GM18508 (cell line): Measurements from ENCODE around the gene PCDHA11.

Experiments used
- ATAC-seq: cut with Tn5 transposase; IDR thresholded peaks from one replicate; pipeline ENCODE4 v1.9.1; 2021; ENCODE audit warnings: moderate number of reproducible peaks; ENCODE audit not compliant: insufficient read depth, unreplicated experiment

Gene PCDHA11

DNA sequence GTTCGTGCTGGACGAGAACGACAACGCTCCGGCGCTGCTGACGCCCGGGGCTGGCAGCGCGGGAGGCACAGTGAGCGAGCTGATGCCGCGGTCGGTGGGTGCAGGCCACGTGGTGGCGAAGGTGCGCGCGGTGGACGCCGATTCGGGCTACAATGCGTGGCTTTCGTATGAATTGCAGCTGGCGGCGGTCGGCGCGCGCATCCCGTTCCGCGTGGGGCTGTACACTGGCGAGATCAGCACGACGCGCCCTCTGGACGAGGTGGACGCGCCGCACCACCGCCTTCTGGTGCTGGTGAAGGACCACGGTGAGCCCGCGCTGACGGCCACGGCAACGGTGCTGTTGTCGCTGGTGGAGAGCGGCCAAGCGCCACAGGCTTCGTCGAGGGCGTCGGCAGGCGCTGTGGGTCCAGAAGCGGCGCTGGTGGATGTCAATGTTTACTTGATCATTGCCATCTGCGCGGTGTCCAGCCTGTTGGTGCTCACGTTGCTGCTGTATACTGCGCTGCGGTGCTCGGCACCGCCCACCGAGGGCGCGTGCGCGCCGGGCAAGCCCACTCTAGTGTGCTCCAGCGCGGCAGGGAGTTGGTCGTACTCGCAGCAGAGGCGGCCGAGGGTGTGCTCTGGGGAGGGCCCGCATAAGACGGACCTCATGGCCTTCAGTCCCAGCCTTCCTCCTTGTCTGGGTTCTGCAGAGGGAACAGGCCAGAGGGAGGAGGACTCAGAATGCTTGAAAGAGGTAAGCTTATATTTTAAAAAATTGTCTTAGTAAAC is 15.4 kb downstream of the PCDHA11 start:
- no peak for ATAC-seq

DNA sequence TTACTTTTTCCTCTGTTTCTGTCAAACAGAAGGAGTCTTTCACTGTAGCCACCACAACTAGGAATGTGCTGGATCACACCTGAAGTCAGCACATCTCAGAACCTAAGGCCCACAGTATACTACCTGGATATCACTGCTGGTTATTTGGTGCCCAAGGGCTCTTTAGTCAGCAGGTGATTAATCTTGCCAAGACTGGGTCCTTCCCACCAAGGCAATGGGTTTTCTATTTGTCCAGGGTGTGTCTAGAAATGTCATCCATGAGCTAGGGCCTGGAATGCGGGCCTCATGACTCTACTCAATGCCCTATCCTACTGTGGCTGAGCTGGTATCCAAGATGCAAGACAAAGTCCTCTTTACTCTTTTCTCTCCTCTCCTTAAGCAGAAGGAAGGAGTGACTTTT is 47.6 kb downstream of the PCDHA11 start:
- no peak for ATAC-seq
